ENCODE measurements around the gene MAPK14.

MAPK14 gene

DNA sequence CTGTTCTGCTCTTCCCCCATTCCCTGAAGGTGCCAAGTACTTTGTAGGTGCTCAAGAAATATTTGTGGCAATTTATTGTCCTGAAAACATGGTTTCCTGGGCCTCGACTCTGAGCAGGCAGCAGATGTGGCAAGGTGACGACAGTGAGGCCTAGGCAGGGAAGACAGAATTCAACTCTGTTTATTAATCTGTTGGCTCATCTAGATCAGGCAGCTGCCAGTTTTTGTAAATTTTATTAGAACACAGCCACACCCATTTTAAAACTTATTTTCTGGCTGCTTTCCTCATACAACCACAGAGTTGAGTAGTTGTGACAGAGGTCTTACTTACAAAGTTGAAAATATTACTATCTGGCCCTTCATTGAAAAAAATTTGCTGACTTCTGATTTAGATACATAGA is 24.5 kb downstream of the MAPK14 start:
- TF ChIP-seq, protein P1, sequence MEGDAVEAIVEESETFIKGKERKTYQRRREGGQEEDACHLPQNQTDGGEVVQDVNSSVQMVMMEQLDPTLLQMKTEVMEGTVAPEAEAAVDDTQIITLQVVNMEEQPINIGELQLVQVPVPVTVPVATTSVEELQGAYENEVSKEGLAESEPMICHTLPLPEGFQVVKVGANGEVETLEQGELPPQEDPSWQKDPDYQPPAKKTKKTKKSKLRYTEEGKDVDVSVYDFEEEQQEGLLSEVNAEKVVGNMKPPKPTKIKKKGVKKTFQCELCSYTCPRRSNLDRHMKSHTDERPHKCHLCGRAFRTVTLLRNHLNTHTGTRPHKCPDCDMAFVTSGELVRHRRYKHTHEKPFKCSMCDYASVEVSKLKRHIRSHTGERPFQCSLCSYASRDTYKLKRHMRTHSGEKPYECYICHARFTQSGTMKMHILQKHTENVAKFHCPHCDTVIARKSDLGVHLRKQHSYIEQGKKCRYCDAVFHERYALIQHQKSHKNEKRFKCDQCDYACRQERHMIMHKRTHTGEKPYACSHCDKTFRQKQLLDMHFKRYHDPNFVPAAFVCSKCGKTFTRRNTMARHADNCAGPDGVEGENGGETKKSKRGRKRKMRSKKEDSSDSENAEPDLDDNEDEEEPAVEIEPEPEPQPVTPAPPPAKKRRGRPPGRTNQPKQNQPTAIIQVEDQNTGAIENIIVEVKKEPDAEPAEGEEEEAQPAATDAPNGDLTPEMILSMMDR (IDR thresholded peaks at IDR 0.05; ENCODE audit: low read depth, low read length) = no peak
- H3K4me3 ChIP-seq (ENCODE audit: low read depth, low read length) = no peak overlapping the region

DNA sequence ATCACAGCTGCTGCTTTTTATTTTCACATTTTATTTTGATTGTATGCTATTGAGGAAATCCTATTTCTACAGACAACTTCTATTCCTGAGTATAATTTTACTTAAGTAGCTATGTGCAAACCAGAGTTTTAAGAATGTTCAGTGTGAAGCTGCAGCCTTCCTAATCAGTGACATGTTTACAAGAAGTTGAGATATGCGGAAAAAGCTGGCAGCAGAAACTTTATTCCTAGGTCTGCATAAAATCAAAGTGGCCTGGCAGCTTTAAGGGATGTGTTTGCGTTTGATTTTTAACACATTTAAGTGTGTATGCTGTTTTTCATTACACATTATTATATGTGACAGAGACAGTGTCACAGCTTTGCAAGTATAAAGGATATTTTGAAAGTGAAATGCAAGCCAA is 26.3 kb downstream of the MAPK14 start:
- TF ChIP-seq, protein P1 (IDR thresholded peaks at IDR 0.05; ENCODE audit: low read depth, low read length) = no peak
- H3K4me3 ChIP-seq (ENCODE audit: low read depth, low read length) = no peak overlapping the region

DNA sequence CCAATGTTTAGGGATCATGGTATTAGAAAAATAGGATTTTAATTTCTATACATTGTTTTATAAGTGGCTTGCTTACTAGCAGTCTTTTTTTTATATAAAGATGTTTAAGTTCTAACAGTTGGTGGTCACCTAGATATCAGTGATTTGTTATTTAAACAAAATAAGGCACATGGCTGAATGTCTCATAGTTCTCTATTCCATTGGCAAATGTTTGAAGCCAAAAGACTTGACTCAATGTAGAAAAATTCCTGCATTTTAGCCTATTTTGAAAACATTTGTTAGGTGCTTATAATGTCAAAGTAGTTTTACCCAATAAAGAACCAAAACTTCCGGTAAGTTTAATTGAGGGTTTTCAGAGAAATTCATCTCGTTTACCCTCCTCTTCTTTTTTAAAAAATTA is 26.8 kb downstream of the MAPK14 start:
- TF ChIP-seq, protein P1 (IDR thresholded peaks at IDR 0.05; ENCODE audit: low read depth, low read length) = no peak
- H3K4me3 ChIP-seq (ENCODE audit: low read depth, low read length) = no peak overlapping the region

DNA sequence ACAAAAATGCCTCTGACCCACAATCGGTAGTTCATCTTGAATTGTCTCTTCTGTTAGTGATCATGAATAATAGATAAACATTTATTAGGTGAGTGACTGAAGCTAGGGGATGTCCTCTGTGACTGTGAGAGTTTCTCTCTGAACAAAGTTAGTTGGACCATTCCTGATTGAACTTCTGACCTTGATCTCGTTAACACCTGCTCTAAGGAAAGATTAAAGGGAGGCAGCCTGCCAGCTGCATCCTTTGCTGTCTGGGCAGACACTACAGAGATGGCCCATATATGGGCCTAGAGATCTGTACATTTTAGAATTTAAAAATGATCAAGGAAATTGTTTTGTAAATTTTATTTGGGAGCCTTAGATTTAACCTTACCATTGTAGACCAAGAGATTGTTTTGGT is 27.3 kb downstream of the MAPK14 start:
- no peak overlapping the region for H3K4me3 ChIP-seq (ENCODE audit: low read depth, low read length)
- TF ChIP-seq, protein P1 (IDR thresholded peaks at IDR 0.05; ENCODE audit: low read depth, low read length) = no peak

DNA sequence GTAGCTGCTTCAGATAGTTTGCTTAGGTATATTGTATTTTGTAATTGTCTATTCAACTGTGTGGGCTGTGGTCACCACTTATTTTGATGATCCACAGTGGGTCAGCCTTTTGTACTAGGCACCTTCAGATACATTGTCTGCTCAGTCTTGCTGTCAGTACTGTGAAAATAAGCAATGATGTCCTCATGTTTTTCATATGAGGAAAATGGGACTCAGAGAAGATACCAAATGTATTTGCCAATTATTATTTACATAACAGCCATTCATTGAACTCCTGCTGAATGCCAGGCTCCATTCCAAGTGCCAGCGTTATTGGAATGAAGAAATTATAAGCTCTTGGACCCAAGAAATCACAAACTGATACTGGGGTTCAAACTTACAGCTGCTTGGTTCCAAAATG is 28.6 kb downstream of the MAPK14 start:
- no peak overlapping the region for H3K4me3 ChIP-seq (ENCODE audit: low read depth, low read length)
- TF ChIP-seq, protein P1 (IDR thresholded peaks at IDR 0.05; ENCODE audit: low read depth, low read length) = no peak

DNA sequence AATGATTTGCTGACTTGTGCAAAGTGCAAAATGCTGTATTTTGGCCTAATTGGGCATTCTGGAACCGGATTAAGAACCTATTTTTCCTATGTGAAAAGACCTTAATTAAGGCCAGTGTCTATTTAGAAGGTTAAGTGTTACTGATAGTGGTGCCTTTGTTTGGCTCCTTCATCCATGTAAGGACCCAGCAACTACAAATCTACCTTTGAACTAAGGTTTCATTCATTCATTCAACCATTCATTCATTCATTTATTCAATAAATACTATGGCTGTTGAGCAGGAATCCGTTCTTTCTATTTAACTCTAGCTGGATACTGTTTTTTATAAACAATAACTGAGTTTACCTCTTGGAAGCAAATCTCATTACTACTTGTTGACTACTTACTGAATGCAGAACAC is 33.6 kb downstream of the MAPK14 start:
- TF ChIP-seq, protein P1 (IDR thresholded peaks at IDR 0.05; ENCODE audit: low read depth, low read length) = no peak
- H3K4me3 ChIP-seq (ENCODE audit: low read depth, low read length) = no peak overlapping the region

DNA sequence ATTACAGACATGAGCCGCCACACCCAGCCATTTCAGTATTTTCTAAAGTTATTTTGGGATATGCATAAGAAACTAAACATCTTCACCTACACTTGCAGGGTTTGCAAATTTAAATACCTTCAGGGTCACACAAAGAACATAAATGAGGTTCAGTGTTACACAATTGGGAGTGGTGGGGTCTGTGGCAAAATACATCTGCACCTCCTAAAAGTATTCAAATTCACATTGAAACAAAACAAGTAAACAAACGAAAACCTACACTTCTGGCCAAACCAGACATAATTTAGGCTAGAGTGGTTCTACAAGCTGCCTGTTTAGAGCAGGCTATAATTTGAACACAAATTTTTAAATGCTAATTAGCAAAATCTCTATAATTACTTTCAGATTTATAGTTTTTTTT is 34.6 kb downstream of the MAPK14 start:
- no peak overlapping the region for H3K4me3 ChIP-seq (ENCODE audit: low read depth, low read length)
- TF ChIP-seq, protein P1 (IDR thresholded peaks at IDR 0.05; ENCODE audit: low read depth, low read length) = no peak

Measured in WI38 (cell line).